Psoas muscle (tissue), 8 donors: ENCODE measurements around the gene PRKAB2. TPM values are rescaled to one million over a fixed set of nuclear protein-coding genes. Genes with fewer than 3 reads are reported as not detected.
"Not testable (repeated sequence)": the region's sequence is repeated elsewhere in the genome, so short reads cannot be mapped to it uniquely, and the experiment has no call there.

Experiments used
- ATAC-seq, 4 donors: fragments of 200-7000 bp; cut with Tn5 transposase; one replicate each; pipeline ENCODE4 v1.9.1; 2020; ENCODE audit warnings: moderate library complexity in 3 of 4, mild to moderate bottlenecking in 2 of 4
- DNase-seq, 2 donors: peaks; one replicate each; pipeline ENCODE4 v3.0.0-alpha.2; 2020
- H3K27ac ChIP-seq: fragments of 200-600 bp; one replicate; pipeline ENCODE4 v1.8.0; 2022
- H3K27me3 ChIP-seq, 3 donors: fragments of 200-600 bp in 1 of 3; one replicate each; pipeline versions ENCODE4 v1.6.1 to v1.8.0; 2013 to 2022; ENCODE audit warnings: low read length in 2 of 3, mild to moderate bottlenecking in 2 of 3, moderate library complexity in 1 of 3; ENCODE audit not compliant: insufficient read depth in 3 of 3
- H3K36me3 ChIP-seq, 2 donors: fragments of 200-600 bp in 1 of 2; one replicate each; pipeline versions ENCODE4 v1.6.1 to v1.8.0; 2013 to 2022; ENCODE audit warnings: low read depth in 1 of 2, mild to moderate bottlenecking in 1 of 2, moderate library complexity in 1 of 2; ENCODE audit not compliant: insufficient read depth in 1 of 2
- H3K4me1 ChIP-seq: fragments of 200-600 bp; one replicate; pipeline ENCODE4 v1.8.0; 2022
- H3K4me3 ChIP-seq: fragments of 200-600 bp; one replicate; pipeline ENCODE4 v1.8.0; 2022; ENCODE audit warnings: mild to moderate bottlenecking
- H3K9me3 ChIP-seq: fragments of 200-600 bp; one replicate; pipeline ENCODE4 v1.8.0; 2022
- WGBS, 3 donors: extraction: QIAGEN DNeasy Blood & Tissue Kit; methylation state at CpG; one replicate each; pipeline versions ENCODE4 v1.1.6 to v1.1.7; 2013; 5-methylcytosine and 5-hydroxymethylcytosine counted together
- intact Hi-C, 2 donors: fragments of 100-400 bp; cut with DNase I; formaldehyde crosslinking; loops; one replicate each; pipeline versions ENCODE4 v1.11.0 to v1.14.2; 2022
- polyA plus RNA-seq, 3 donors: library from polyadenylated mRNA; stranded (reverse); fragments of 200-250 nt; gene quantifications; one replicate each; pipeline ENCODE4 v1.2.3, GENCODE V29; 2013
- total RNA-seq, 4 donors: library from RNA; stranded (reverse); fragmentation: NEBNext Ultra II Directional in 2 of 4; extraction: Animal tissue kit (Norgen Biotek cat#: 25700) in 2 of 4; gene quantifications; one replicate each; pipeline versions ENCODE4 v1.2.1 to v1.2.4, GENCODE V29; 2021 to 2023
- TF ChIP-seq, protein P1 (sequence below): fragments of 200-600 bp; IDR thresholded peaks from one replicate; pipeline ENCODE4 v1.8.0; 2022; ENCODE audit warnings: antibody characterized with exemption
- donor health status: healthy with polysubstance abuse.
- donor health status: DM: no; HTN: no; CAD: no; lungs with moderate emphysema.
- donor health status: Bipolar disorder and iron deficiency.
- donor health status: healthy.
- donor health status: DM: yes; HTN: yes; CAD: no.
- donor health status: DM: no; HTN: no; CAD: no.
- donor health status: DM: no; HTN: no; CAD: no.
- donor health status: DM: yes; HTN: yes; CAD: no.

PRKAB2 gene
- total and polyA plus RNA-seq, 7 donors = 14.1 to 77.7 (median 51.0) TPM

DNA sequence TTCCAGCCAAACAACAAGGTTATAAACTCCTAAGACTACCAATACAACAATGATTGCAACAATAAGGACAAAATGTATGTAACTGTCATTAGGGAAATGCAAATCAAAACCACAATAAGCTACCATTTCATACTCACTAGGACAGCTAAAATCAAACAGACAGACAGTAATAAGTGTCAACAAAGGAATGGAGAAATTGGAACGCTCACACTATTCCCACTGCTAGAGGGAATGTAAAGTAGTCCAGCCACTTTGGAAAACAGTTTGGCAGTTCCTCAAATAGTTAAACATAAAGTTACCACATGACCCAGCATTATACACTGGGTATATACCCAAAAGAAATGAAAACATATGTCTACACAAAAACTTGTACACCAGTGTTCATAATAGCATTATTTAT lies 9.3 kb downstream of the PRKAB2 start:
- H3K27ac ChIP-seq = no peak overlapping the region
- H3K27me3 ChIP-seq = no peaks in the 10 kb centered on the region
- no peak overlapping the region for H3K4me3 ChIP-seq
- H3K36me3 ChIP-seq = peaks cover 0 to 88% of the 10 kb centered on the region in 2 donors
- peaks cover 4% of the 10 kb centered on the region for H3K4me1 ChIP-seq
- ATAC-seq = no peak
- 97 to 100% (median 97%) methylated on average over 1 of the region's 1 CpG for WGBS, 3 donors
- DNase-seq = no peak
- H3K9me3 ChIP-seq = no peaks in the 10 kb centered on the region
- TF ChIP-seq, protein P1, sequence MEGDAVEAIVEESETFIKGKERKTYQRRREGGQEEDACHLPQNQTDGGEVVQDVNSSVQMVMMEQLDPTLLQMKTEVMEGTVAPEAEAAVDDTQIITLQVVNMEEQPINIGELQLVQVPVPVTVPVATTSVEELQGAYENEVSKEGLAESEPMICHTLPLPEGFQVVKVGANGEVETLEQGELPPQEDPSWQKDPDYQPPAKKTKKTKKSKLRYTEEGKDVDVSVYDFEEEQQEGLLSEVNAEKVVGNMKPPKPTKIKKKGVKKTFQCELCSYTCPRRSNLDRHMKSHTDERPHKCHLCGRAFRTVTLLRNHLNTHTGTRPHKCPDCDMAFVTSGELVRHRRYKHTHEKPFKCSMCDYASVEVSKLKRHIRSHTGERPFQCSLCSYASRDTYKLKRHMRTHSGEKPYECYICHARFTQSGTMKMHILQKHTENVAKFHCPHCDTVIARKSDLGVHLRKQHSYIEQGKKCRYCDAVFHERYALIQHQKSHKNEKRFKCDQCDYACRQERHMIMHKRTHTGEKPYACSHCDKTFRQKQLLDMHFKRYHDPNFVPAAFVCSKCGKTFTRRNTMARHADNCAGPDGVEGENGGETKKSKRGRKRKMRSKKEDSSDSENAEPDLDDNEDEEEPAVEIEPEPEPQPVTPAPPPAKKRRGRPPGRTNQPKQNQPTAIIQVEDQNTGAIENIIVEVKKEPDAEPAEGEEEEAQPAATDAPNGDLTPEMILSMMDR = no peak
- intact Hi-C loops = no loop called here

DNA sequence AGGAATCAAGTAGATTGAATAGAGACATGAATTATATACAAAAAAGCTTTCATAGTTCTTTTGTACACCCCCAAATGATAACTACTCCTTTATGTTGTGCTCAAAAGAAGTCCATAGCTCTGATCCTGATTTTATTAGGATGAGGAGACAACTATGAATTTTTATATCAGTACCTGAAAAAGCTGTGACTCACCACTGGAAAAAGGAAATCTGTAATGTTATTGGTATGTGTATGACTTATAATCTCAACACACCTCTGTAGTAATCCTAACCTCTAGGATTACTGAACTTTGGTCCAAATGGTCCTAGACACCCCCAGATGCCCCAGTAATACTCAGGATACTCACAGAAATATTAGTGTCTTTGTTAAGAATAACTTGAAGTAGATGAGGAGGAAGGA lies 10.2 kb downstream of the PRKAB2 start:
- Histone ChIP-seq H3K27ac (no peak overlapping the region), H3K4me3 (no peak overlapping the region), H3K36me3 (peaks cover 0 to 97% of the 10 kb centered on the region in 2 donors), H3K9me3 (no peaks in the 10 kb centered on the region), H3K4me1 (no peaks in the 10 kb centered on the region), H3K27me3 (no peaks in the 10 kb centered on the region)
- intact Hi-C loops = no loop called here
- TF ChIP-seq, protein P1 = no peak
- ATAC-seq (no peak), DNase-seq (no peak)

DNA sequence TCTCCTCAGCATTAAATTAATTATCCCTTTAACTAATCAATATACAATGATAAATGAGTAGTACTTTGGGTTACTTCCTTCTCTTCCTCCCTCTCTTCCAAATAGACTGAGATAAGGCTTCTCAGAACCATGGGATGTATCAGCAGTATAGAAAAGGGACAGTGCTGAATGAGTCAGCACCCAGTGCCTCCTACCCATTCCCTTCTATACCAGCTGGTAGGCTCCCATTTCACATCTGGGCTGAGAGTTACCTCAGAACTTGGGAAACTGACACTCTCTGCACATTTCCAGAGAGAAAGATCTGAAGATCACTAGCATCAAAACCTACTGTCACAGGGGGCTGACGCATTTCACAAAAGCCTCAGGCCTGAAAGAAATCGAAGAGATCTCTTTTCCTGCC lies 15.2 kb downstream of the PRKAB2 start:
- H3K36me3 ChIP-seq = peaks cover 4 to 77% of the 10 kb centered on the region in 2 donors
- intact Hi-C loops, H3K27me3 ChIP-seq, DNase-seq, H3K4me3 ChIP-seq, H3K27ac ChIP-seq, ATAC-seq, H3K4me1 ChIP-seq, H3K9me3 ChIP-seq: not testable (repeated sequence)
- WGBS, 3 donors = 94 to 98% (median 95%) methylated on average over 2 of the region's 2 CpGs

DNA sequence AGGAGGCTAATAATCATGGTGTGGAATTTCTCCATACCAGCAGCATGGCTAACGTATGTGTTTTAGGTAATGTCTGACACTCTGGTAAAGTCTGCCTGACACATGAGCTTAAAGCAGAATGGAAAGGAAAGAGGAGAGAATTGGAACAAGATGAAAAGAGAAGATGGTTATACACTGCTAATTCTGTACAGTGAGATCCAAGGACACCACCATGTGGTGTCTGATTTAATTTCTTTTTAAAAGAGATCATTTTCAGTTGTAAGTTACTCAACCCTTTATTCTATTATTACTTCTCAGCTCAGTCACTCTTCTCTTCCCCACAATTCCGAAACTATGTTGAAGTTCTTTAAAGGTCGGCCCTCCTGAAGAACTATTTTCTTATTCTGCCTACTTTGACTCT lies 15.6 kb downstream of the PRKAB2 start:
- Histone ChIP-seq H3K36me3 (peaks cover 4 to 72% of the 10 kb centered on the region in 2 donors), H3K4me3 (no peak overlapping the region), H3K4me1 (no peaks in the 10 kb centered on the region), H3K27me3 (no peaks in the 10 kb centered on the region), H3K9me3 (no peaks in the 10 kb centered on the region), H3K27ac (no peak overlapping the region)
- intact Hi-C loops = no loop called here
- DNase-seq = no peak
- no peak for ATAC-seq
- TF ChIP-seq, protein P1 = no peak
- 81 to 94% (median 92%) methylated on average over 3 of the region's 3 CpGs for WGBS, 3 donors

DNA sequence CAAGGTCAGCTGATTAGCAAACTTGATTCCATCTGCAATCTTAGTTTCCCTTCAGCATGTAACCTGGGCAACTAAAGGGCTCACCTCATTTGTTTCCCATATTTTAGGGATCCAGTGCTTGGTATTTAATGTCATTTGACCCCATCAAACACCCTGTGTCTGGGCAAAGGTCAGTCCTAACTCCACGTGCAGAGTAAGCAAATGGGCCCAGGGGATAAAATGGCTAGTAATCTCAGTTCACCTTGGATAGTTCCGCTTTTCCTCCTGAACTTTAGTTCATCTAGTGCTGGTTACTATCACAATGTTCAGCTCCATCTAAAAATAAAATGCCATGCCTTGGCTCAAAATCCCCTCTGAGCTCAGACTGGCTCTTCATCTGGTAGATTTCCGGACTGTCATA lies 19.5 kb downstream of the PRKAB2 start:
- Histone ChIP-seq H3K9me3 (no peaks in the 10 kb centered on the region), H3K4me1 (no peaks in the 10 kb centered on the region), H3K27me3 (no peaks in the 10 kb centered on the region), H3K36me3 (peaks cover 4 to 33% of the 10 kb centered on the region in 2 donors), H3K4me3 (no peak overlapping the region), H3K27ac (no peak overlapping the region)
- WGBS, 3 donors = 69 to 78% (median 73%) methylated on average over 3 of the region's 3 CpGs
- ATAC-seq (no peak), DNase-seq (no peak)
- TF ChIP-seq, protein P1 = no peak
- intact Hi-C loops = no loop called here
